Transverse colon (tissue), 4 donors: ENCODE measurements around the gene ARPC1A. TPM values are rescaled to one million over a fixed set of nuclear protein-coding genes. Genes with fewer than 3 reads are reported as not detected.

Experiments
- DNase-seq: peaks from one replicate; pipeline ENCODE4 v3.0.0-alpha.2; 2019
- H3K27ac ChIP-seq, 4 donors: fragments of 200-600 bp; sonication (generic); 2 replicates each; pipeline ENCODE4 v1.5.1; 2016 to 2018; ENCODE audit warnings: inconsistent platforms in 4 of 4
- H3K27me3 ChIP-seq: fragments of 200-600 bp; sonication (generic); 2 replicates; pipeline ENCODE4 v1.5.1; 2017; ENCODE audit warnings: inconsistent platforms
- H3K36me3 ChIP-seq, 4 donors: fragments of 200-600 bp; sonication (generic); 2 replicates each; pipeline ENCODE4 v1.5.1; 2017 to 2019; ENCODE audit warnings: inconsistent platforms in 4 of 4
- H3K4me1 ChIP-seq, 4 donors: fragments of 200-600 bp; sonication (generic); 2 replicates each; pipeline ENCODE4 v1.5.1; 2017 to 2020; ENCODE audit warnings: inconsistent platforms in 4 of 4
- H3K4me3 ChIP-seq, 4 donors: fragments of 200-600 bp; sonication (generic); 1 replicate in 1 of 4; 2 replicates in 3 of 4; pipeline versions ENCODE4 v1.5.1 to v1.6.1; 2017 to 2019; ENCODE audit warnings: inconsistent platforms in 4 of 4
- H3K9me3 ChIP-seq, 2 donors: fragments of 200-600 bp; sonication (generic); 2 replicates each; pipeline ENCODE4 v1.5.1; 2017 to 2019; ENCODE audit warnings: inconsistent platforms in 2 of 2
- CTCF ChIP-seq, 5 experiments: fragments of 200-600 bp in 3 of 5; fragments of 450-650 bp in 2 of 5; sonication (generic) in 3 of 5; IDR thresholded peaks; 1 replicate in 2 of 5; 2 replicates in 3 of 5; pipeline ENCODE4 v1.5.1; 2016 to 2017; ENCODE audit warnings: antibody characterized with exemption in 5 of 5, inconsistent platforms in 3 of 5, mild to moderate bottlenecking in 2 of 5, moderate library complexity in 1 of 5
- EP300 ChIP-seq: sonication (generic); formaldehyde crosslinking; IDR thresholded peaks from one replicate; pipeline ENCODE4 v1.6.1; 2017; ENCODE audit warnings: antibody characterized with exemption, low read depth
- POLR2A ChIP-seq: fragments of 450-650 bp; IDR thresholded peaks from one replicate; pipeline ENCODE4 v1.6.1; 2016; ENCODE audit warnings: antibody characterized with exemption, mild to moderate bottlenecking, moderate library complexity
- POLR2AphosphoS5 ChIP-seq, 3 donors: sonication (generic); formaldehyde crosslinking; IDR thresholded peaks; one replicate each; pipeline ENCODE4 v1.6.1; 2016; ENCODE audit warnings: antibody characterized with exemption in 3 of 3
- WGBS, 2 donors: methylation state at CpG; one replicate each; pipeline ENCODE4 v1.1.5; 2018; ENCODE audit warnings: low coverage in 1 of 2; 5-methylcytosine and 5-hydroxymethylcytosine counted together
- in situ Hi-C, 4 donors: fragments of 200-750 bp; cut with MboI; loops; one replicate each; pipeline versions ENCODE4 v1.15.0 to v1.15.1; 2017; ENCODE audit warnings: low sequenced_read_pairs in 3 of 4, low pct_ligation_motif_present in 1 of 4, low pct_unique_long_range_greater_than_20kb in 1 of 4
- intact Hi-C: fragments of 100-400 bp; cut with DNase I; formaldehyde crosslinking; loops from one replicate; pipeline ENCODE4 v1.15.1; 2023; ENCODE audit warnings: low total_unique reads
- total RNA-seq, 4 donors: library from RNA; depleted of rRNA; stranded (reverse); fragments of >200 nt; gene quantifications; one replicate each; pipeline ENCODE4 v1.1.0, GENCODE V29; 2016

The ARPC1A gene
- total RNA-seq, 4 donors from 2014 or later = 104 to 186 (median 147) TPM

GRCh38 chr7:99293650-99294049 lies 32.0 kb upstream of the ARPC1A start:
- H3K27ac ChIP-seq = no peak overlapping the region
- H3K4me1 ChIP-seq = peaks cover 0 to 4% (median 0%) of the 10 kb centered on the region in 4 donors
- H3K9me3 ChIP-seq = no peaks in the 10 kb centered on the region
- no peaks in the 10 kb centered on the region for H3K36me3 ChIP-seq
- DNase-seq = no peak
- no peak overlapping the region for H3K4me3 ChIP-seq
- WGBS, 2 donors = 29 to 59% methylated on average over 1 to 4 of the region's 4 CpGs
- TF ChIP-seq POLR2AphosphoS5 (IDR thresholded peaks at IDR 0.05) = no peak
- no peak for TF ChIP-seq EP300
- TF ChIP-seq CTCF (IDR thresholded peaks at IDR 0.05) = no peak
- TF ChIP-seq POLR2A = no peak
- in situ Hi-C loops = no loop called here
- no peaks in the 10 kb centered on the region for H3K27me3 ChIP-seq
- intact Hi-C loops = no loop called here

GRCh38 chr7:99296471-99296870 lies 29.2 kb upstream of the ARPC1A start:
- H3K4me3 ChIP-seq = no peak overlapping the region
- H3K4me1 ChIP-seq = no peaks in the 10 kb centered on the region
- no peaks in the 10 kb centered on the region for H3K9me3 ChIP-seq
- no peak for TF ChIP-seq EP300
- no peak for TF ChIP-seq CTCF (IDR thresholded peaks at IDR 0.05)
- TF ChIP-seq POLR2A = no peak
- no peak for TF ChIP-seq POLR2AphosphoS5 (IDR thresholded peaks at IDR 0.05)
- no peaks in the 10 kb centered on the region for H3K27me3 ChIP-seq
- no peak overlapping the region for H3K27ac ChIP-seq
- intact Hi-C loops = no loop called here
- in situ Hi-C loops = no loop called here
- DNase-seq = no peak
- WGBS, 2 donors = 86 to 90% methylated on average over 2 to 5 of the region's 5 CpGs
- H3K36me3 ChIP-seq = no peaks in the 10 kb centered on the region

GRCh38 chr7:99301496-99301895 lies 24.2 kb upstream of the ARPC1A start:
- no peaks in the 10 kb centered on the region for H3K9me3 ChIP-seq
- no peak overlapping the region for H3K27ac ChIP-seq
- intact Hi-C loops = no loop called here
- TF ChIP-seq POLR2AphosphoS5 (IDR thresholded peaks at IDR 0.05) (no peak), EP300 (no peak), CTCF (IDR thresholded peaks at IDR 0.05) (no peak), POLR2A (no peak)
- H3K27me3 ChIP-seq = no peaks in the 10 kb centered on the region
- WGBS, 2 donors = 86% methylated on average over 19 of the region's 19 CpGs; no CpG with 5 or more reads in 1 of the 2 donors
- no peak for DNase-seq
- H3K4me3 ChIP-seq = no peak overlapping the region
- H3K4me1 ChIP-seq = no peaks in the 10 kb centered on the region
- in situ Hi-C loops = loop anchor here in 1 of 4 donors (25.0 kb wide), 1 partner anchor 139 kb away; no protein-coding TSS in a partner anchor
- H3K36me3 ChIP-seq = no peaks in the 10 kb centered on the region

- 68 to 88% methylated on average over 9 to 16 of the region's 16 CpGs for WGBS, 2 donors
These were observed 20.0 kb upstream of the ARPC1A start for GRCh38 chr7:99305473-99306260.

More at GRCh38 chr7:99305473-99306260, 20.0 kb upstream of the ARPC1A start:
- Histone ChIP-seq H3K36me3 (no peaks in the 10 kb centered on the region), H3K27ac (no peak overlapping the region), H3K9me3 (no peaks in the 10 kb centered on the region), H3K4me1 (no peaks in the 10 kb centered on the region), H3K4me3 (no peak overlapping the region), H3K27me3 (no peaks in the 10 kb centered on the region)
- no peak for TF ChIP-seq POLR2AphosphoS5 (IDR thresholded peaks at IDR 0.05)
- TF ChIP-seq POLR2A = no peak
- TF ChIP-seq CTCF (IDR thresholded peaks at IDR 0.05) = no peak
- TF ChIP-seq EP300 = no peak
- no peak for DNase-seq
- intact Hi-C loops = no loop called here
- in situ Hi-C loops = loop anchor here in 1 of 4 donors (25.0 kb wide), 1 partner anchor 143 kb away; no protein-coding TSS in a partner anchor
